HG03060 (cell line): Measurements from ENCODE around the gene SLC16A2.
A peak's percentile ranks its signal among the peaks of the same experiment; 100 is the strongest.

Source experiments
- ATAC-seq: cut with Tn5 transposase; IDR thresholded peaks from one replicate; pipeline ENCODE4 v1.9.1; 2021; ENCODE audit warnings: low read depth, moderate number of reproducible peaks; ENCODE audit not compliant: unreplicated experiment

SLC16A2 gene

DNA sequence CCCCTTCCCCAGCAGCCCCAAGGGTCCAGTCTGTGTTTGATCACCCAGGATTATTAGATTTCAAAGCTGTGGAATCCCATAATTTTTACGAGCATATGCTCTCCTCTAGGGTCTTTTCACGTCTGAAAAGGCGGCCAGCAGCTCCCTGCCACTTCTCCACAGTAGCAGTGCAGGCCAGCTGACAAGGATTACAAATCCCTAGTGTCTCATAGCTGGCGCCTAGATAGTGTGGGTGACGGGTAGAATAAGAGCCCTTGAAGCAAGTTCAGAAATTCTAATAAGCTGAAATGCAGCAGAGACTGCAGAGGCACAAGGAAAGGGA, 113.8 kb downstream of the SLC16A2 start:
- no peak for ATAC-seq

DNA sequence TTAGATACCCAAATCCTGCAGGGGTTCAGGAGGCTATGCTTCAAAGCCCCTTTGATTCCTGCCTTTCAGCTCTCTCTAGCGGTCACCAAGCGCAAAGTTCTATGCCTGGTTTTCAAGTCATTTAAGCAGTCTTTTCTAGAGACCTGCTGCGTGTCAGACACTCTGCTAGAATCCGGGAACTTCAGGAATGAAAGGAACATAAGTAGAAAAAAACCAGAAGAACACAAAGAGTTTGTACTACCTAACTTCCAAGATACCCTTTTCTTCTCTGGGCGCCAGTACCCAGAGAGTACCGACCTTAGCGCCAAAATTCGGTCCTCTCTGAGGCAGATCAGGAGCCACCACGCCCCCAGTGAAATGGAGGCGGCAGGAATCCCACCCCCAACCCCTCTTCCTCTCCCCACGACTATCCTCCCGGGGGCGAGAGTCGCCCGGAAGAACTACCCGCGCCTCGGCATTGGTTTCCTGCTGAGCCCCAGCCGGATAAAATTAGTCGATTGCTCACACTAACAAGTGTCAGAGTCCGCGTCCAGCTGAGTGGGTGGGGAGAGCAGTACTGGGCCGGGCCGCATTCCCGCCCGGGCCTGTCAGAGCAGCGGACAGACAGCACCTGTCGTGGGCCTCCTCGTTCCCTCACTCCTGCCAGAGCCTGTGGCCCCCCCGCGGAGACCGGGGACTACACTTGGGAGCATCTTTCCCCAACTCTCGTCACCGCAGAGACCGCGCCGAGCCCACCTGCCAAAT, 114.3 kb downstream of the SLC16A2 start:
- ATAC-seq: no peak

DNA sequence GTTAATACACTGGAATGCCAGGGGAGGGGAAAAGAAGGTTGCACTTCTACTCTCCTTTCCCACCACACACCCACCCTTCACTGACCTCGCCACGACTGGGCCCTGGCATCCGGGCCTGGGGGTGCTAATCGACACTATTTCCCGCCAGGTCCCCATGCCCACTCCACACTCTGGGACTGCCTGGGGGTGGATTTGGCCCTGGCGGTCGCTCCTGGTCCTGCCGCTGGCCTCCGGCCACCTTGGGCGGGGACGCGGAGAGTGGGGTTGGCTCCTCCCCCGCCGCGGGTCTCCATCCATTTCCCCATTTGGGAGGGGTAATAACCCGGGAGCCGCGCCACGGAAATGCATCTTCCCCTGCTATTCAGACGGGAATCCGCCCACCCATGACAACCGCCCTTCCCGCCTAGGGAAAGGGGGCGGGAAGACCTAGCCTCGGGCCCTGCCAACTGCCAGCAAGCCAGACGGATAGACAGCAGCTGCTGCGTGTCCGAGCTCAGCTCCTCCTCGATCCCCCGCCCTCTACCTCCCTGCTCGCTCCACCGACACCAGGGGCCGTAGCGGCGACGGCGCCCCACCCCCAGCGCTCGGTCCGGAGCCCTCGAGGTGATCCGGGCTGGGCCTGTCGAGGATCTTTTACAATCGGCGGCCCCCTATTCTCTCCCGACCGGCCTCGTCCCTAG, 115.0 kb downstream of the SLC16A2 start:
- ATAC-seq: no peak

DNA sequence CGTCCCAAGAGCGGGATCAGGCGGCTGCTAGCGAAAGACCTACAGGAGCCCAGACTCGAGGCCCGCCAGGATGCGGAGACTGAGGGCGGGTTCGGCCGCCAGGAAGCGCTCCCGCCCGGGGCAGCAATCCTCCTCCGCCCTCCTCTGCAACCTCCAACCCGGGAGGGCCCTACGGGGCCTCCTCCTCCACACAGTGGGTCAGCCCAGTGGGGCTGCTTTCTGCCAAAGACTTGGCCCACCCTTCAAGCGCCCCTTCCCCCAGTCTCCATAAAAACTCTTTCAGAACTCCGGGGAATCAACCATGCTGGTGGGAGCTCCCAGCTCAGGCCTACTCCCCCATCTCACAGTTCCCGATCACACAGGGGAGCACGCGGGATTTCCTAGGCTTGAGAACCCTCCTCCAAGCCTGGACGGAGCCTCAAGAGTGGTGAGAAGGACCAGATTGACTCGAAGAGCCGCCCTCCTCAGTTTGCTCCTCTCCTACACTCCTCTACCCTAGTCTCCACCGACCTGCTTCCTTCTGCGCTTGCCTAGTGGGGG, 115.6 kb downstream of the SLC16A2 start:
- no peak for ATAC-seq

DNA sequence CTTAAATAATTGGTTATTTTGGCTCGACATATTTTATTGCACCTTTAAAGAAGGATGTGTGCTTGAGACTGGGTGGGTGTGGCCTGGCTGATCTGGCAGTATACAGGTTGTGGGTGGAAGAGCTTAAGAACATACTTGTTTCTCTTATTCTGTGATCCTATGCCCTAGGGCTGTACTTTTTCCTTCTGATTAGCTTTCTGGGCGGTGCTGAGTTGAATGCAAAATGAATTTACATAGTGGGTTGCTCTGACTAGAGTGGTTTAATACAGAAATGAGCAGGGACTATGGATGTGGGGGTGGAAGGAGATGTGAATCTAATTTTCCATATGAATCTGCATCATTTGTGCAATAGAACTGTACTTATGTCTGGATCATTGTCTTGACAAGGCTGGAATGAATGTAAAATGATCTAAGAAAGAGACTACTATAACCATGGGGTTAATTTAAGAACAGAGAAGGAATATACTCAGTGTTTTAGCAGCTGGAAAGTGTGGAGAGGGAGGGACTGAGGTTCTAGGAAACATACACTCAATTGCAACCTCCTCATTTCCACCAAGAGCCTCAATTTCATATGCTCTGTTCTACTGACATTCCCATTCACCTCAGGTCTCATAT, 119.4 kb downstream of the SLC16A2 start:
- ATAC-seq: no peak

DNA sequence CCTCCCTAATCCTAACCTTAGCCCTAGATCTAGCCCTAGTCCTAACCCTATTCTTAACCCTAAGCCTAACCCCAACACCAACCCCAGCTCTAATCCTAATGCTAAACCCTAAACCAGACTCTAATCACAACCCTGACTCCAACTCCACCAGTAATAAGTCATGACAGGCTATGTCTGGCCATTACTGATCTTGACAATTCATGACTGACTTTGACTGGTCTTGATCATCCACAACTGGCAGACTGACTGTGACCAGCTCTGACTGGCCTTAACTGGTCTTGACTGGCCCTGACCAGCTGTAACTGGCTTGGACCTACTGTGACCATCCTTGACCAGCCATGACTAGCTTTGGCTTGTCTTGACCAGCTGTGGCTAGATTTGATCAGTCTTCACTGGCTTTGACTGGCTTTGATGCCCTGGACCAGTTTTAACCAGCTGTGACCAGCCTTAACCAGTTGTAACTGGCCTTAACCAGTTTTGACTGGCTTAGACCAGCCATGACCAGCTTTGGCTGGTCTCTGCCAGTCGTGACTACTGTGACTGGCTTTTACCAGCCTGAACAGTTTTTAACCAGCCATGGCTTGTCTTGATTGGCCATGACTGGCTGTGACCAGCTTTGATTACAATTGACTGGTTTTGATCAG, 124.7 kb downstream of the SLC16A2 start:
- ATAC-seq: no peak

DNA sequence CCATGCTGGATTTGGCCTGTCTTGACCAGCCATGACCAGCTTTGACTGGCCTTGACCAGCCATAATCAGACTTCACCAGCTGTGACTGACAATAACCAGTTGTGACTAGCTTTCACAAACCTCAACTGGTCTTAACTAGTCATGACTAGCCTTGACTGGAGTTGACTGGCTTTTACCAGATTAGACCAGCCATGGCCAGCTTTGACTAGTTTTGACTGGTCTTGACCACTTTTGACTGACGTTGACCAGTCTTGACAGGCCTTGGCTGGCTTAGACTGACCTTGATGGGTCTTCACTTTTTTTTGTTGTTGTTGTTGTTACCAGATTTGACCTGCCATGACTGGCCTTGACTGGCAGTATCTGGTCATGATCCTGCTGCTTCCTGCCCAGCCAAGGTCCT, 125.7 kb downstream of the SLC16A2 start:
- no peak for ATAC-seq

DNA sequence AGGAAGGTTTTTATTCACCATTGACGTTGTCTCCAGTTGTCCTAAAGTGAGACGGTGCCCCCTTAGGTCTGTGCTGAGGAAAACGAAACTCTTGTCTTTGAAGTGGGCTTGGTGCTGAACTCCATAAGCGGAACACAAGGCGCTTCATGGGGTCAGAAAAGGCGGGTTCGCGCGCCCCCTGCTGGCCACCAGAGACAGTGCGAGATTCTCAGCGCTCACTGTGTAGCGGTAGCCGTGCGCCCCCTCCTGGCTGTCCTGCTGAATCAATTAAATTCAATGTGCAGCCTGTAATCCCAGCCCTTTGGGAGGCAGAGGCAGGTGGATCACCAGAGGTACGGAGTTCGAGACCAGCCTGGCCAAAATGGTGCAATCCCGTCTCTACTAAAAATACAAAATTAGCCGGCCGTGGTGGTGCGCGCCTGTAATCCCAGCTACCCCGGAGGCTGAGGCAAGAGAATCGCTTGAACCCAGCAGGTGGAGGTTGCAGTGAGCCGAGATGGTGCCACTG, 129.1 kb downstream of the SLC16A2 start:
- peak; percentile 62 for ATAC-seq

DNA sequence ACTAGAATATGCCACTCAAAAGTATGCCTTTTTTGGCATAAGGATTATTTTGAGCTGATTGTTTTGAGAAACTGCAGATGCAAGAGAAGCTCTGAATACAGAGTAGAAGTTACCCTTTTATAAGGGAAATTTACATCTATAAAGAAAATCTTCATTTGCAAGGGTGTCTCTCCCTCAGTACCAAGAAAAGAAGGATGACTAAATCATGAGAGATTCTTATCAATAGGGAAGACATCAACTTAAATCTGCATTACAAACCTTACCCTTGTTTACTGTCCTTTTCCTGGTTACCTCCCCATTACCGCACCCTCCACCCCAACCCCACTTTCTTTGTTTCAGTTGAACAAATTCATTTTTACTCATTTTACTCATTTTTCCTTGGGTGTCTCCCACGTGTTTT, 130.6 kb downstream of the SLC16A2 start:
- ATAC-seq: no peak

DNA sequence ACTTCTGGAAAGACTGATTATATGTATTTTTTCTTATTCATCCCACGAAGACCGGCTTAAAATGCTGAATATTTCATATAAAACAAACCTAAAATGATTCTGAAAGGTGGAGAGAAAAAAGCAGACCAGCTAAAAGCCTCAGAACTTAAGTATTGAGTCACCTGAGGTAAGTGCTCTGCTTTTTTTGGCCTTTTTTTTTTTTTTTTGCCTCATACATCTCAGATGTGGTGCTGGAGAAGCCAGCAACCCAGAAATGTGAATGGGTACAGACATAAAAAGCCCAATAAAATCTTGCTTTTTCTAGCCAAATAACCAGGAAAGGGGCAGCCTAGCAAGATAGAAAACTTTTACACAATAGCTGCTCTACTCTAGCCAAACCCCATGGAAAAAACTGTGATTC, 136.1 kb downstream of the SLC16A2 start:
- no peak for ATAC-seq

DNA sequence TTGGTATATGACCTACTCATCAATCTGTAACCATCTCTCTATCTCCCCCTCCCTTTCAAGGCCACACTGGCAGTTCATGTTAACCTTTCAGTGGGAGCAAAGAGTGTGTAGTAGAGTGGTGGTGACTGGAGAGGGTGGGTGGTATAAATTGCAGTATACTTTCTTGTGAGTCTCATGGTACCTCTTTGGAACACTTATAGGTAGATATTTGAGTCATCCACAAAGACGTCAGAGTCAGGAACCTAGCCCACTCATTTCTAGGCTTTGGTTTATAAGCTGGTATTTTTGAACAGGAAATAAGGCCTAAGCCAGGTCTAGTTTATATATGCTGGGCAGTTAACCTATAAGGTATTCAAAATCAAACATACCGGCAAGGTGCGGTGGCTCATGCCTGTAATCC, 156.8 kb downstream of the SLC16A2 start:
- no peak for ATAC-seq

DNA sequence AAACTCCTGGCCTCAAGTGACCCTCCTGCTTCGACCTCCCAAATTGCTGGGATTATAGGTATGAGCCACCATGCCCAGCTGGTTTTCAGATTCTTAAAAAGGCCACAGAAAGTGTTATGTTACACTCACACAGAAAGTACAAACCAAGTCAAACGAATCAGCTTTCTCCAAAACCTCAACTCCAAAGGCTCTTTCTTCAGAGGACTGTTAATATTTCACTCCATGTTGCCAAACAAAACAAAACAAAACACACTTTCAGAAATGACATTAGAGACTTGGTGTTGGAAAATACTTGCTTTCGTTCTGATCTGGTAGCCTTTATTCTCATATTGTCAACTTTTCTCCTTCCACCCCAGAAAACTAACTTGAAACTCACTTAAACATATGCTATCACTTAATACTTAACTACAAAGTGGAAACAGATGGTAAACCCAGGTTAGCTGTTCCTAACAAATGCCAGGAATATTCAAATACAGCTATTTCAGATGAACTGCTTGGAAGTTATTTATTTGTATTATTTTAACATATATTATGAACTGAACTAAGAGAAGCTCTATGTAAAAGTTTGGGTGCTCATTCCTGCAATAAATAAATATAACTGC, 158.4 kb downstream of the SLC16A2 start:
- ATAC-seq: no peak
